ENCODE results near the gene ORM1. TPM values are rescaled to one million over a fixed set of nuclear protein-coding genes. Genes with fewer than 3 reads are reported as not detected.
"Not testable (repeated sequence)": the region's sequence is repeated elsewhere in the genome, so short reads cannot be mapped to it uniquely, and the experiment has no call there.

The ORM1 gene
- not detected for total RNA-seq

DNA sequence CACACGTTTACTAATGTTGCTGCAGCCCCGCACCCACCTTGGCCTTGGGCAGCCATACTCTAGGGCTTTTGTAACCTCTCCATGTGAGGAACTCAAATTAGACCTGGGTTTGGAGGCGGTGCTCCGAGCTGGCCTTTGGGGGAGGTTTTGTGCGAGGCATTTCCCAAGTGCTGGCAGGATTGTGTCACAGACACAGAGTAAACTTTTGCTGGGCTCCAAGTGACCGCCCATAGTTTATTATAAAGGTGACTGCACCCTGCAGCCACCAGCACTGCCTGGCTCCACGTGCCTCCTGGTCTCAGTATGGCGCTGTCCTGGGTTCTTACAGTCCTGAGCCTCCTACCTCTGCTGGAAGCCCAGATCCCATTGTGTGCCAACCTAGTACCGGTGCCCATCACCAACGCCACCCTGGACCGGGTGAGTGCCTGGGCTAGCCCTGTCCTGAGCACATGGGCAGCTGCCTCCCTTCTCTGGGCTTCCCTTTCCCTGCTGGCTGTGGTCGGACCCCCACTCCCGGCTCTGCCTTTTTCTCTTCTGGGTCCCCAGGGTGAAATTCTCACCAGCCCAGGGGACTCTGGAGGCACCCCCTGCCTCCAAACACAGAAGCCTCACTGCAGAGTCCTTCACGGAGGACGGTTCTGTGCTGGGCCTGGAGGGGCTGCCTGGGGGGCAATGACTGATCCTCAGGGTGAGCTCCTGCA lies at the start of gene ORM1:
Gene ORM1 (plus strand): TSS at position 268 of the 701 bp plus-strand sequence. CDS start 36 bp downstream, at position 304.
- H3K9me3 Mint-ChIP-seq (ENCODE audit: low read depth): not testable (repeated sequence)

GRCh38 chr9:114273461-114273881 lies 49.4 kb upstream of the ORM1 start:
- intact Hi-C loops (cut with DNase I, micrococcal nuclease): loop anchor here in 1 of 2 experiments (5.0 kb wide), 1 partner anchor 166 kb away; no protein-coding TSS in a partner anchor
- Mint-ChIP-seq H3K4me1 (no peaks in the 10 kb centered on the region), H3K9me3 (ENCODE audit: low read depth) (no peaks in the 10 kb centered on the region), H3K27ac (no peak overlapping the region), H3K4me3 (no peak overlapping the region), H3K27me3 (no peaks in the 10 kb centered on the region), H3K36me3 (ENCODE audit: low read depth) (no peaks in the 10 kb centered on the region)
- POLR2A ChIA-PET: no interaction called here
- CTCF ChIA-PET: interaction anchor here (0.6 to 1.4 kb wide), 3 partner anchors 18 to 351 kb away, joined by 3 to 6 read pairs (median 3); no protein-coding TSS in a partner anchor
- DNase-seq: no peak
- ATAC-seq: no peak

More for the DNA sequence above, at the start of gene ORM1:
- H3K27ac Mint-ChIP-seq; CTCF ChIA-PET; ATAC-seq; POLR2A ChIA-PET; H3K4me3 Mint-ChIP-seq; DNase-seq; H3K36me3 Mint-ChIP-seq (ENCODE audit: low read depth); H3K27me3 Mint-ChIP-seq: not testable (repeated sequence)
- intact Hi-C loops (cut with DNase I, micrococcal nuclease): loop anchor here in 1 of 2 experiments (2.0 kb wide), 1 partner anchor 62 kb away; no protein-coding TSS in a partner anchor
- peaks cover 14% of the 10 kb centered on the region for H3K4me1 Mint-ChIP-seq

DNA sequence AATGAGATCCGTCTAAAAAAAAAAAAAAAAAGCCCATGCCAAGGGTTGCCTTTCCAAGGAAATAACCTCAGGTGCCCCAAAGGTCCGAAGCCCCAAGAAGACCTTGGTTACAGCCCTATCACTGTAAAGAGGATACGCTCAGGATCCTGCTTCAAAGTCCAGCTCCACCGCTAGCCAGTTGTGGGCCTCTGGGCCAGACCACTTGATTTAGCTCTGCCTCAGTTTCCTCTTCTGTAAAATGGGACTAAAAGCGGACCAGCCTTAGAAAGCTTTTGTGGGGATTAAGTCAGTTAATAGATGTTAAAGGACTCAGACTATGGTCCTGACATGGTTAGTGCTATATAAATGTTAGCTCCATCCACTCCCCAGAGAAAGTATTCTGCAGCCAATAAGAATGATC lies 48.7 kb upstream of the ORM1 start:
- CTCF ChIA-PET: interaction anchor here (0.5 to 1.4 kb wide), 3 partner anchors 60 to 1085 kb away, joined by 3 to 4 read pairs (median 3); no protein-coding TSS in a partner anchor

DNA sequence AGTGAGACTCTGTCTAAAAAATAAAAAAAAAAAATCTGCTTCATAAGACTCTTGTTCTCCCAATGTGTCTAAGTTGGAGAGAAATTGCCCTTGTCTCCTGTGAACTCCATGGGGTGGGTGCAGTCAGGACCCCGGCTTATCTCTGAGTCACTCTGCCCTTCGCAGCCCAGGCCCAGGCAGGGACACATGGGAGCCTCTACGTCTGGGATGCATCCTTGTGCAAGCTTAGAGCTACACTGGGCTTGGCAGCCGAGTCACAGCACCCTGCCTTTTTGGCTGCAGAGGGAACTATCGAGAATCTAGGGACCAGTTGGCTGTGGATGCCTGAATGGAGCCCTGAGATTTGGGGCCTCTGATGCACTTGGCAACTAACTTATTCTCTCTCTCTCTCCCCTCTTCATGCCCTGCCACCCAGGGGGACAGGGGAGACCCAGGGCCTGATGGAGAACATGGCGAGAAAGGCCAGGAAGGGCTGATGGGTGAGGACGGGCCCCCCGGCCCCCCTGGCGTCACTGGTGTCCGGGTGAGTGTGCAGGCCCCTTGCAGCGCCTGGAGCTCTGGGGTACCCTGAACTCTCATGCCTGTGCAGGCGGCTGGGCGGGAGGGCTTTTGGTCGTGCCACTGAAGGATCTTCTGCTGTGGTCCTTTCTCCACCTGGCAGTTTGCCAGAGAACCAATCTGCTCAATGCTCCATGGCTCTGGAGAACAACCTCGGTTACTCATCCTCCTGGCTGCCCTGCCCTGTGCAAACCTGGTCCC lies 47.5 kb upstream of the ORM1 start:
- Mint-ChIP-seq H3K27ac (no peak overlapping the region), H3K9me3 (ENCODE audit: low read depth) (no peaks in the 10 kb centered on the region), H3K4me3 (no peak overlapping the region), H3K27me3 (no peaks in the 10 kb centered on the region), H3K4me1 (no peaks in the 10 kb centered on the region), H3K36me3 (ENCODE audit: low read depth) (no peaks in the 10 kb centered on the region)
- DNase-seq: peak; percentile 3
- POLR2A ChIA-PET: no interaction called here
- intact Hi-C loops (cut with DNase I, micrococcal nuclease): no loop called here
- CTCF ChIA-PET: interaction anchor here (0.6 to 0.7 kb wide), 2 partner anchors 13 to 212 kb away, joined by 3 read pairs; no protein-coding TSS in a partner anchor
- ATAC-seq: no peak

More for the DNA sequence above, 48.7 kb upstream of the ORM1 start:
- ATAC-seq (no peak), DNase-seq (no peak)
- Mint-ChIP-seq H3K9me3 (ENCODE audit: low read depth) (no peaks in the 10 kb centered on the region), H3K27me3 (no peaks in the 10 kb centered on the region), H3K36me3 (ENCODE audit: low read depth) (no peaks in the 10 kb centered on the region), H3K4me3 (no peak overlapping the region), H3K4me1 (no peaks in the 10 kb centered on the region), H3K27ac (no peak overlapping the region)
- intact Hi-C loops (cut with DNase I, micrococcal nuclease): loop anchor here in 1 of 2 experiments (5.0 kb wide), 1 partner anchor 167 kb away; no protein-coding TSS in a partner anchor
- POLR2A ChIA-PET: interaction anchor here (0.6 kb wide), 1 partner anchor 199 kb away, joined by 4 read pairs; no protein-coding TSS in a partner anchor

DNA sequence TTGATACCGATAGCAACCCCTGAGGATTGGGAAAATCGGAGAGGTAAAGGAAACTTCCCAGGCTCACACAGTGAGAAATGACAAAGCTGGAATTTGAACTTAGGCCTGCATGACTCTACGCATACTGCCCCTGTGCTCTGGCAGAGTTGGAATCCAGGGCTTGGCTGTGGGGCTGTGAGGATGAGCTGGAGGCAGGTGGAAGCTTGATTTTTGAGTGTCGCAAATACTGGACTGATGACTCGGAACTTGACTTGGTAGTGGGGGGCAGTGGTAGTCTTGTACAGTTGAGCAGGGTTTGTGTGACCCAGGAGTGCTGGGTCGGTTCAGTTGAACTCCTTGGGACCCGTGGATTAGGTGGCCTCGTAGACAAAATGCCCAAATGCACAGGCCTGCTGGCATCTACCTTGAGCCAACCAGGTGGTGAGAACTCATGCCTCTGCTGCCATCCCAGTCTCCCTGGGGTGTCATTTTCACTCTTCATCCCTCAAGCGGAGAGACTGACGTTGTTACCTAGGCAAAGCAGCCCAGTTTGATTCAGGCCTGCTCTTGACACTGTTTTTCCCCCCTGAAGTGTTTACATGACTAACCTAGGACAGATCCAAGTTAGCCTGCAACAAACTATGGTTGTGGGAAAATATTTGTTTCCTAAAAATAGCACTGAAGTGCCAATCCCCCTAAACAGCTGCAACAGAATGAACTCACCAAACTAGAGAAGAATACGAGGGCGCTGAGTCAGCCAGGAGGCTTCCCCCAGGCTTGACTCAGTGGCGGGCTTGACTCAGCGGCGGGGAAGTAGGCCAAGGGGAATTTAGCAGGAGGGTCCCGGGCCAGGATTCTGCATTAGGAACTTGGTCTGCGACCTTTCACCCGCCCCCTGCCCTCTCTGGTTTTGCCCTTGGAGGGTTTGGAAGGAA lies 45.7 kb upstream of the ORM1 start:
- ChIA-PET POLR2A (no interaction called here), CTCF (no interaction called here)
- Mint-ChIP-seq H3K27ac (no peak overlapping the region), H3K36me3 (ENCODE audit: low read depth) (no peaks in the 10 kb centered on the region), H3K4me1 (no peaks in the 10 kb centered on the region), H3K27me3 (no peaks in the 10 kb centered on the region), H3K4me3 (no peak overlapping the region), H3K9me3 (ENCODE audit: low read depth) (no peaks in the 10 kb centered on the region)
- peak; percentile 3 for DNase-seq
- no peak for ATAC-seq
- intact Hi-C loops (cut with DNase I, micrococcal nuclease): no loop called here

DNA sequence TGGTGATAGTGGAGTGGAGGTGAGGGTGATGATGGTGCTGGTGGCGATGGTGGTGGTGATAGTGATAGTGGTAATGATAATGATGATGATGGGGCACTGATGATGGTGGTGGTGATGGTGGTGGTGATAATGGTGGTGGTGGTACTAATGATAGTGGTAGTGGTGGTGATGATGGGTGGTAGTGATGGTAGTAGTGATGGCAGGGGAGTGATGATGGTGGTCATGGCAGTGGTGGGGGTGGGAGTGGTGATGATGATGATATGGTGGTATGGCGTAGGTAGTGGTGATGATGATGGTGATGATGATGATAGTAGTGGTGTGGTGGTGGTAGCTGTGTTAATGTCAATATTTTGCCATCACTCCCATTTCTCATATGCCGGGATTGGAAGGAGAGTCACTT lies 44.5 kb upstream of the ORM1 start:
- ATAC-seq (no peak), DNase-seq (no peak)
- intact Hi-C loops (cut with DNase I, micrococcal nuclease): no loop called here
- Mint-ChIP-seq H3K27me3 (no peaks in the 10 kb centered on the region), H3K4me1 (no peaks in the 10 kb centered on the region), H3K36me3 (ENCODE audit: low read depth) (no peaks in the 10 kb centered on the region), H3K27ac (no peak overlapping the region), H3K4me3 (no peak overlapping the region), H3K9me3 (ENCODE audit: low read depth) (no peaks in the 10 kb centered on the region)
- POLR2A ChIA-PET: no interaction called here
- CTCF ChIA-PET: interaction anchor here (1.1 kb wide), 1 partner anchor 12 kb away, joined by 3 read pairs; no protein-coding TSS in a partner anchor

GRCh38 chr9:114278881-114279570 lies 43.9 kb upstream of the ORM1 start:
- Mint-ChIP-seq H3K9me3 (ENCODE audit: low read depth) (no peaks in the 10 kb centered on the region), H3K27ac (no peak overlapping the region), H3K4me1 (no peaks in the 10 kb centered on the region), H3K27me3 (no peaks in the 10 kb centered on the region), H3K36me3 (ENCODE audit: low read depth) (no peaks in the 10 kb centered on the region), H3K4me3 (no peak overlapping the region)
- ChIA-PET CTCF (interaction anchor here (0.9 to 1.1 kb wide), 2 partner anchors 12 to 117 kb away, joined by 3 read pairs; no protein-coding TSS in a partner anchor), POLR2A (no interaction called here)
- DNase-seq: peak; percentile 3
- no peak for ATAC-seq
- intact Hi-C loops (cut with DNase I, micrococcal nuclease): no loop called here

GRCh38 chr9:114279693-114280092 lies 43.2 kb upstream of the ORM1 start:
- intact Hi-C loops (cut with DNase I, micrococcal nuclease): no loop called here
- ATAC-seq: no peak

GRCh38 chr9:114280636-114281472 lies 42.0 kb upstream of the ORM1 start:
- H3K27ac Mint-ChIP-seq: no peak overlapping the region
- no peak overlapping the region for H3K4me3 Mint-ChIP-seq
- POLR2A ChIA-PET: no interaction called here
- H3K9me3 Mint-ChIP-seq (ENCODE audit: low read depth): no peaks in the 10 kb centered on the region
- CTCF ChIA-PET: interaction anchor here (0.7 to 2.2 kb wide), 3 partner anchors 9 to 198 kb away, joined by 4 to 5 read pairs (median 4); no protein-coding TSS in a partner anchor
- no peaks in the 10 kb centered on the region for H3K27me3 Mint-ChIP-seq
- DNase-seq (peak; percentile 1), ATAC-seq (no peak)
- no peaks in the 10 kb centered on the region for H3K36me3 Mint-ChIP-seq (ENCODE audit: low read depth)
- H3K4me1 Mint-ChIP-seq: no peaks in the 10 kb centered on the region
- intact Hi-C loops (cut with DNase I, micrococcal nuclease): no loop called here

More at GRCh38 chr9:114279693-114280092, 43.2 kb upstream of the ORM1 start:
- no peak overlapping the region for H3K27ac Mint-ChIP-seq
- CTCF ChIA-PET: interaction anchor here (0.9 to 1.3 kb wide), 3 partner anchors 10 to 117 kb away, joined by 3 to 4 read pairs (median 3); no protein-coding TSS in a partner anchor
- H3K9me3 Mint-ChIP-seq (ENCODE audit: low read depth): no peaks in the 10 kb centered on the region
- DNase-seq: no peak
- no peaks in the 10 kb centered on the region for H3K4me1 Mint-ChIP-seq
- H3K4me3 Mint-ChIP-seq: no peak overlapping the region
- H3K36me3 Mint-ChIP-seq (ENCODE audit: low read depth): no peaks in the 10 kb centered on the region
- POLR2A ChIA-PET: no interaction called here
- H3K27me3 Mint-ChIP-seq: no peaks in the 10 kb centered on the region

All from activated CD4-positive, alpha-beta T cell treated with anti-CD3 and anti-CD28 coated beads for 36 hours (primary cell).